ENCODE data around the gene MAGI1.

Gene MAGI1

GRCh38 chr3:65551945-65552344 lies 486.8 kb downstream of the MAGI1 start:
- Histone ChIP-seq H3K27ac (no peak overlapping the region), H3K4me1 (ENCODE audit: low read depth, poor library complexity, severe bottlenecking) (no peaks in the 10 kb centered on the region), H3K79me2 (ENCODE audit: insufficient read depth, low read depth) (no peaks in the 10 kb centered on the region), H4K20me1 (ENCODE audit: insufficient read depth) (no peaks in the 10 kb centered on the region), H3K9ac (no peak overlapping the region), H3K4me2 (no peak overlapping the region), H3K4me3 (IDR thresholded peaks at IDR 0.05; ENCODE audit: insufficient read depth, low read depth, low read length) (no peak overlapping the region), H3K27me3 (ENCODE audit: insufficient read depth, low read depth) (no peaks in the 10 kb centered on the region), H2AFZ (ENCODE audit: low read depth) (no peak overlapping the region), H3K36me3 (ENCODE audit: insufficient read depth) (no peaks in the 10 kb centered on the region)
- no peak for TF ChIP-seq CTCF (conservative IDR thresholded peaks at IDR 0.05; ENCODE audit: low read depth, low read length)

GRCh38 chr3:65550137-65550536 lies 488.6 kb downstream of the MAGI1 start:
- no peak overlapping the region for H3K4me3 ChIP-seq (IDR thresholded peaks at IDR 0.05; ENCODE audit: insufficient read depth, low read depth, low read length)
- H3K9ac ChIP-seq, result no peak overlapping the region
- H3K36me3 ChIP-seq (ENCODE audit: insufficient read depth), result no peaks in the 10 kb centered on the region
- no peaks in the 10 kb centered on the region for H3K4me1 ChIP-seq (ENCODE audit: low read depth, poor library complexity, severe bottlenecking)
- H3K79me2 ChIP-seq (ENCODE audit: insufficient read depth, low read depth), result no peaks in the 10 kb centered on the region
- H2AFZ ChIP-seq (ENCODE audit: low read depth), result no peak overlapping the region
- no peak for TF ChIP-seq CTCF (conservative IDR thresholded peaks at IDR 0.05; ENCODE audit: low read depth, low read length)
- no peaks in the 10 kb centered on the region for H4K20me1 ChIP-seq (ENCODE audit: insufficient read depth)
- no peak overlapping the region for H3K4me2 ChIP-seq
- H3K27me3 ChIP-seq (ENCODE audit: insufficient read depth, low read depth), result no peaks in the 10 kb centered on the region
- H3K27ac ChIP-seq, result no peak overlapping the region

GRCh38 chr3:65549626-65549959 lies 489.1 kb downstream of the MAGI1 start:
- H3K79me2 ChIP-seq (ENCODE audit: insufficient read depth, low read depth), result no peaks in the 10 kb centered on the region
- no peak overlapping the region for H3K9ac ChIP-seq
- no peak for TF ChIP-seq CTCF (conservative IDR thresholded peaks at IDR 0.05; ENCODE audit: low read depth, low read length)
- no peaks in the 10 kb centered on the region for H3K4me1 ChIP-seq (ENCODE audit: low read depth, poor library complexity, severe bottlenecking)
- H3K36me3 ChIP-seq (ENCODE audit: insufficient read depth), result no peaks in the 10 kb centered on the region
- no peaks in the 10 kb centered on the region for H4K20me1 ChIP-seq (ENCODE audit: insufficient read depth)
- no peak overlapping the region for H3K4me2 ChIP-seq
- H3K4me3 ChIP-seq (IDR thresholded peaks at IDR 0.05; ENCODE audit: insufficient read depth, low read depth, low read length), result no peak overlapping the region
- H2AFZ ChIP-seq (ENCODE audit: low read depth), result no peak overlapping the region
- H3K27me3 ChIP-seq (ENCODE audit: insufficient read depth, low read depth), result no peaks in the 10 kb centered on the region
- no peak overlapping the region for H3K27ac ChIP-seq

- Histone ChIP-seq H3K4me1 (ENCODE audit: low read depth, poor library complexity, severe bottlenecking) (no peaks in the 10 kb centered on the region), H3K4me3 (IDR thresholded peaks at IDR 0.05; ENCODE audit: insufficient read depth, low read depth, low read length) (no peak overlapping the region), H3K9ac (no peak overlapping the region), H3K4me2 (no peak overlapping the region), H3K36me3 (ENCODE audit: insufficient read depth) (no peaks in the 10 kb centered on the region), H4K20me1 (ENCODE audit: insufficient read depth) (no peaks in the 10 kb centered on the region), H3K27me3 (ENCODE audit: insufficient read depth, low read depth) (no peaks in the 10 kb centered on the region), H2AFZ (ENCODE audit: low read depth) (no peak overlapping the region), H3K27ac (no peak overlapping the region), H3K79me2 (ENCODE audit: insufficient read depth, low read depth) (no peaks in the 10 kb centered on the region)
- no peak for TF ChIP-seq CTCF (conservative IDR thresholded peaks at IDR 0.05; ENCODE audit: low read depth, low read length)
Observed at GRCh38 chr3:65548848-65549625, 489.7 kb downstream of the MAGI1 start.
